NCI-H82 (cell line): Measurements from ENCODE around the gene SALL1.
A peak's percentile ranks its signal among the peaks of the same experiment; 100 is the strongest.

Experiments used
- DNase-seq: peaks from one replicate; lab custom pipeline; 2025; lab: John Stamatoyannopoulos, UW

SALL1 gene

DNA sequence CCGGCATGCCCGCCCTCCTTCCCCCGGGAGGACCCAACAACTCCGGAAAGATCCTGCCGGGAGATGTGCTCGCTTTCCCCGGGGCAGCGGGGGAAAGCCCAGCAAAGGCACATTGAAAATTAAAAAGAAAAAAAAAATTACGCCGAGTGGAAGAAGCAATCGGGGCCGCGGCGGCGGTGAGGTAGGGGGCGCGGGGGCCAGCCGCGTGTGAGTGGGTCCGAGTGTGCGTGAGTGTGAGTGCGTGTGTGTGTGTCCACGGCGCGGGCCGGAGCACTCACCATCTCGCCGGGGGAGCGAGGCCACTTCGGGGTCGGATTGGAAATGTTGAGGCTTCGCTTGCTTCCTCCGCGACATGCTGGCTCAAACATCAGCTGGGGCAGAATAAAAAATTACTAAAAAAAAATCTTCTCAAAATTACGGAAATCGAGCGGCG, at the start of gene SALL1:
Gene SALL1, minus strand, starts transcription at position 383 of the 433 bp plus-strand sequence. Its CDS starts 29 bp downstream, at position 354.
- DNase-seq, result no peak

DNA sequence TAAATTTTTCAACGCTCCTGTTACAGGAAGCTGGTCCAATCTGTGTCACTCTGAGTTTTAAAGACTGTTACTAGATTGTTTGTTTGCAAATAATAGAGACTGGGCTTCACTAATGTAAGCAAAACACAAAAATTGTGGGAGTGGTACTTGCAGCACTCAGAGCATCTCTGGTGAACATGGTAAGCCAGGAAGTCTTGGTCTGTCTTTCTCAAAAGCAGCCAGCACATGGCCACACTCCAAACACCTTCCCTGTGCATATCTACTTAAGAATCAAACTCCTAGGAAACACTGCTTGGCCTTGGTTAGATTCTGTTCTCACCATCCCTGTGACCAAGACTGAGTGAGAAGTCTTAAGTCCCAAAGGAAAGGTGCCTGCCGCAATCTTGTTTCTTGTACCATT, 49.7 kb upstream of the SALL1 start:
- no peak for DNase-seq

DNA sequence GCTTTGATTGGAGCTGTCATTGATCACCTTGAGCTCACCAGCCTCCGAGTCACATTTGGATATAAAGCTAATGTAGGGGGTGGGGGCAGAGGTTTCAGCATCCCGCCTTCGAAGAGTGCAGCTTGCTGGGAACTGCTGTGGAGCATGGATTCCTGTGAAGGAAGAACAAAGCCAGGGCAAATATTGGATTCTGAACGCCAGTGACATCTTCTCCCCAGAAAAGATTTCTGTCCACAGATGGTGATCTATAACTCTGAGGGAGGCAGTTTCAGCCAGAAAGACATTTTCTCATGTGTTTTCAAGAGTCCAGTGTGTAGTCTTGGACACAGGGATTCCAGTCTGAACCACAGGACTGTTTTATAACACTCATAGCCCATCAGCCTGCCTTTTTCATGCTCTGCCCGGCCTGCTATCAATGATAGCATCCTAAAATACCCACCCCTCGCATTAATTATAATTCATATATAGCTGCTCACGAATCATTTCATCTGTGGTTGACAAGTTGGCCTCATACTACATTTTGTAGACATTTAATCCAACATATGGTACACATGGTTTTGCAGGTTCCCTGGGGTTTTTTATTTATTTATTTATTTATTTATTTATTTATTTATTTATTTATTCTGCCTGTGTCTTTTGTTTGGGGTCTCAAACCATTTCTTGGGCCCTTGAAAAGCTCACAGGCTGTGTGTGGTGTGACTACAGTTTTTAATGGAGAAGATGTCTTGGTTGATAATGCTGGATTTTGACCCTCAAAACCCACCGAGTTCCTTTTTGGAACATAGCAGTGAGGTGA, 47.1 kb upstream of the SALL1 start:
- no peak for DNase-seq

DNA sequence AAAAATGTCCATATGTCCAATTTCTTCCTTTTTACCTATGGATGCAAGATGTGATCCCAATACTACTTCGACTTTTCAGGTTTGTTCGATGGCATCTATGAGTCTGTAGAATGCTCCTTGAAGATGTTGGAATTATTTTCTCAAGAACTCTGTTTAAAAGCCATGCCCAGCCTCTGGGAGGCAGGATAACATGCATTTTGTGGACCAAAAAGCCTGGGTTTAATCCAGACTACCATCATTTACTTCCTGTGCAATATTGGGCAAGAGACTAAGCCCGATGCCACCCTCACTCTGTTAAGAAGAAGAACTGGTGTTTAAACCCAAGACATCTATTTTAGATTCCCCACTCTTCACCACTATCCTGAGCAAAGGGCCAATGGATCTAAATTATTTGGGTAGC, 42.8 kb upstream of the SALL1 start:
- DNase-seq, result no peak

DNA sequence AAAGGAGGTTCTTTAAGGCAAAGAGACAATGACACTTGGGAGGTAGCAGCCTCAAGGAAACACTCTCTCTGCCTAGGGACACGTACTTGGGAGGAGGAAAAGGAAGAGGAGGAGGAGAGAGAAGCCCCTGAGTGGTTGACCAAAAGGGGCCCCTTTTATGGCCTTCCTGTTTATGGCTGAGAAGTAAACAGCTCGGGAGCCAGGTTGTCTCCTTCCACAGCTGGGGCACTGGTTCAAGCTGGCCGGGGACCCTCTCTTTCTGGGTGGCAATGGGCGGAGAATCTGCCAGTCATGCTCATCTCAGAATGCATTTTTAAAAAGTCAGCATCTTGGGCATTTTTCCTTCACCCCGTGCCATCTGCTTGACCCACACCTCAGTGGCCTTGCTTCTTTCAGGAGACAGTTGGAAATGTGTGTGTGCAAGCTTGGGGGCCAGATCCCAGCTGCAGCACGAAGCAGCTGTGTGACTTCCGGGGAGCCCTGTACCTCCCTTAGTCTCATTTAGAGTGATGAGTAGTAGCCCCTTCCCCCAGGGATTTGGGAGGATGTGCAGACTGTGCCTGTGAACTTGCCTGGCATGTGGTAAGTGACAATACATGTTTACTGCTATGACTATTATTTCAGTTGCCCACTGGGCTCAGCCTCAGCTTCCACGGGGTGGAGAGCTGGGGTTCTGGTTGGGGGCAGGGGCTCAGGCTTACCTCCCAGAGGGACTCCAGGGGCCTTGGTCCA, 33.8 kb upstream of the SALL1 start:
- DNase-seq, result peak; percentile 59

DNA sequence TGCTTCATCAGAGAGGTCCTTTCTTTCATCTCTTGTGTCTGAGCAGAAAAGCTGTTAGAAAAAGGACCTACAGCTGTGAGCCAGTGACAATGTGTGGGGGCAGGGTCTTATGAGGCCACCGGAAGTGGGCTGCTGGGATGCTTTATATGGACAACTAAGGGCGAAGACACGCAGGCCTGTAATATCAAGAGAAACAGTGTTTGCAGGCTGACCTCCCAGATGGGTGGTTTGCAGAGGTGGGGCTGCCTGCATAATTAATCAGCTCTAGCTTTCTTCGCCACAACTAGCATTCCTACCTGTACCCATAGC, 30.4 kb upstream of the SALL1 start:
- no peak for DNase-seq

DNA sequence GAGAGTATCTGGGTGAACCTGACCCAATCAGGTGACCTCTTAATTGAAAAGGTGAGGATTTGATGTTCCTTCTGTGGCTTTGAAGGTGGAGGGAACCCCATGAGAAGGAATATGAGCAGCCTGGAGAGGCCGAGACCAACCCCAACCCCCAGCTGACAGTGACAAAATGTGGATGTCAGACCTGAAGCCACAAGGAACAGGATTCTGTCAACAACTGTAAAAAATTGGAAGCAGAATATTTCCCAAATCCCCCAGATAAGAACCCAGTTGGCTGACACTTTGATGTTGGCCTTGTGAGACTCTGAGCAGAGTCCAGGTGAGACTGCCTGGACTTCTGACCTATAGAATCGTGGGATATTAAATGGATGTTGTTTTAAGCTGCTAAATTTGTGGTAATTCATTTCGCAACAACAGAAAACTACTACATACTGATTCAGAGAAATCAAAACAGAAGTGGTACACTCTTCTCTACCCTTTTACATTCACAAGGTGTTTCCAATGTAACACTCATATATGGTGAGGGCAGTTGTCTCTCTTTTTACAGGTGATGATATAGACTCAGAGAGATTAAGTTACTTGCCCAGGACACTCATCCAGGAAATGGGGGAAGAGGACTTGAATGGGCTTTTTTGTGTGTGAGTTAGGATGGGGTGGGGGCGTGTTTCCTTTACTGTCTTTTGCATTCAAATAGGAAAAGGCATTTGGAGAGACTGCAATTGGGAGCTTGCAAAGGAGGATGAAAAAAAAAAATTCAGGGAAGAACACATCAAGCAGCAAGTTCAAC, 29.8 kb upstream of the SALL1 start:
- no peak for DNase-seq

DNA sequence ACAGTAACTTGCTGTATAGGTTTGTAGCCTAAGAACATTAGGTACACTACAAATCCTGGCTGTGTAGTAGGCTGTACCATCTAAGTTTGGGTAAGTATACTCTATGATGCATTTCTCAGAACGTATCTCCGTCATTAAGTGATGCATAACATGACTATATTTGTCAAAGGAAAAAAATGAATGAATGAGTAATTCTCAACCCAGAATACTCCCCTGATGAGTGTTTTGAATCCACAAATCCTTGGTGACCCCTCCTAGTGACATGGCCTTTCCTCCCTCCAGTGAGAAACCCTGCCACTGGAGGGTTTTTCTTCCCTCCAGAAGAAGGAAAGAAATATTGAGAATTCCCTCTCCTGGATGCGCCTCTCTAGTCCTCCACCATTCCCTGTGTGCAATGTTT, 24.0 kb upstream of the SALL1 start:
- no peak for DNase-seq

DNA sequence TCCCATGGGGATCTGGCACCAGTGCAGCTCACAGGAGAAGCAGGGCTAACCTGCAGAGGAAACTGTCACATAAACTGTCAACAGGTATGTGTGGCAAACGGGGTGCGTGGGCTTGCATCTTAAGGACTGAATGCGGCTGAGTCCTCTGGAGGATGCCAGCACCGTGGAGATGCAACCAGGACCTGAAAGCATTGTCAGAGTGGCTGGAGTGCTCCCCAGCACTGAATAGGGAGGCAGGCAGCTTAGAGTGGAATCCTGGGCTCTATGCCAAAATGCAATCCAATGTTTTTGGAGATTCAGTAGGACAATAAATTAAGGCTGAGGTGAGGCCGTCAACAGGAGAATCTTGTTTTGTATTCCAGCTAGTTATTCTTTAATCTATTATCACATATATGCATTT, 21.3 kb upstream of the SALL1 start:
- peak; percentile 9 for DNase-seq

DNA sequence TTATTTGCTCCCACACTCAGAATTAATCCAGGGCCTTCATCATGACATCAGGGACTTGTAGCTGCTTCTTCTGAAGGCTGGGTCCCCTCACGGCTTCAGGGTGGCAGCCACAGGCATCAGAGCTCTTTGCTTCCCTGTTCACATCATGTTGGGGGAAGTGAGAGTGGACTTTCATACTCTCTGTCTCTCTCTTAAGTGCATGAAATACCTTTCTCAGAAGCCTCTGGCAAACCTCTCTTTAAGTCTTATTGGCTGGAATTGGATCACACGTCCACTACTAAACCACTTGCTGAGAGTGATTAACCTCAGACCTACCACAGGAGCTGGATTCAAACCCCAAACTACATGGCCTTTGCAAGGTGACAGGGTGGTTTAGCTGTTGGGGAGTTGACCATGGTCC, 17.7 kb upstream of the SALL1 start:
- no peak for DNase-seq

DNA sequence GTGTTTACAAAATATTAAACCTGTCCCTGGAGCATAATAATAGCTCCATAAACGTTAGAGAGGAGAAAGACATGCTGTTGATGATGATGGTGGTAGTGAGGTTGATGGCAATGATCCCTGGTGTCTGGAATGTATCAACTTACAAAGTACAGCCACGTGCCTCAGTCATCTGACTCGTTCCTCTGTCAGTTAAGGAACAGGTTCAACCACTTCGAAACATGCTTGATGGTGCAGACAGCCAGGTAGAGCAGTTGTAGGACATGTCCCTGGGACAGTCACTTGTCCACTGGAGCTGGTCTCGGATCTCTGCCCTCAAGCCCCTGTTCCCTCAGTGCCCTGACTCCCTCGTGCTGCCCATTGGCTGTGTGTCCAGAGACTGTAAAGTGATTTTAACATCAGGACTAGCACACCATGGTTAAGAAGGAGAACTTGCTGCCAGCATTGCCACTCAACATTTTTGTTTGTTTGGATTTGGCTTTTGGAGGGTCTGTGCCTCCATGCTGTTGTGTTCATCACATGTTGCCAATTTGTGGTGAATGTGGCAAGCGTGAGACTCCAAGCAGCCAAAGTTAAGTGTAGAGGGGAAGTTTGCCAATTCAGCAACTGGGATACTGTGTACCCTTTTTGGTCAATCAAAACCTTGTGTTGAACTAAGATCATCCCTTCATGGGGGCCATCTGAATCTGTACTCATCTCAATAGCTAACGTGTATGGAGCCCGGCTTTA, 16.3 kb upstream of the SALL1 start:
- DNase-seq, result no peak

DNA sequence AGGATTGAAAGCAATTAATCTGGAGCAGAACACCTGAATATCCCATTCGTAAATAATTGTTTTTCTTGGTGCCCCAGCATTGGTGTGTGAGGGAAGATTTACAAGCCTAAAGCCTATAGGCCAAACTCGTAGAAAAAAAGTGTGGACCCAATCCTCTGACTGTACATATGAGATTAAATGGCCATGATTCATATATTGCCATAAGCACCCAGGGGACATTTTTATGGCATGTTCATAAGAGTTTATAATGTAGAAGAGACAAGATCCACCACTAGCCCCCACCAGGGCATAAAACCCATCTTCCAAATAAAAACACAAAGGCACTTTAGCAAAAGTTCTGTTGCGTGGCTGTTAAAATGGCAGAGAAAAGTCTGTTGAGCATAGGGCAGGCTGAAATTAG, 15.5 kb upstream of the SALL1 start:
- no peak for DNase-seq

DNA sequence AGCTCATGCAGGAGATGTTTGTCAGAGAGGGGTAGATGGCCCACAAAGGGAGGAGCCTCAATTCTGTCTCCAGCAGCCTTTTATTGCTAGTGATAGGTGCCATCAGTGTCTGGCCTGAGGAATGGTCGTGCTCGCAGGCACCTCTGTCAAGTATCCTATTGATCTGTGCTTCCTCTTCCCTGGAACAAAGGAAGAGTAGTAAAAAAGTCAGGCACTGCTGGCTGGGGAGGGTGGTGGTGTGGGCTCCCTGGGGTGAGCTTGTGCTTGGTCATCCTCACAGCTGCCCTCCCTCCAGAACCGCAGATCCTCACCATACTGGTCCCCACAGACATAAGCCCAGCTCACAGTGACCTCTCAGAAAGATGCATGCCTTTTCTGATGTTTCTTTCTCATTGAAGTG, 15.0 kb upstream of the SALL1 start:
- no peak for DNase-seq

DNA sequence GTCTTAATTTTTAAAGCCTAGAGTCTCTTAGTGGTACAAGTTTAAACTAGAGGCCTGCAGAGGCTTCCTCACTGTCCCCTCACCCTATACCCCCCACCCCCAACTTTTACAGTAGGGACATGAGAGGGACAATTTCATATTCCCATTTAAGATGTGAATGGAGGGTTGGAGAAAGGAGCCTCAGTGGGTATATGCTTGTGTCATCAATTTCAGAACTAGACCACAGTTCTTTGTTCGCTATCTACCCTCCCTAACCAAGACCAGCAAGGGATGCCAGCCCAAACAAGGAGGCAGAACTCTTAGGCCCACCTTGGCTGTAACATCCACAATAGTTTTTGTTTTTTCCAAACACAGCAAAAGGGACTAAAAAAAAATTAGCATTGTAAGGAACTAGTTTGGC, 14.0 kb upstream of the SALL1 start:
- DNase-seq, result no peak

DNA sequence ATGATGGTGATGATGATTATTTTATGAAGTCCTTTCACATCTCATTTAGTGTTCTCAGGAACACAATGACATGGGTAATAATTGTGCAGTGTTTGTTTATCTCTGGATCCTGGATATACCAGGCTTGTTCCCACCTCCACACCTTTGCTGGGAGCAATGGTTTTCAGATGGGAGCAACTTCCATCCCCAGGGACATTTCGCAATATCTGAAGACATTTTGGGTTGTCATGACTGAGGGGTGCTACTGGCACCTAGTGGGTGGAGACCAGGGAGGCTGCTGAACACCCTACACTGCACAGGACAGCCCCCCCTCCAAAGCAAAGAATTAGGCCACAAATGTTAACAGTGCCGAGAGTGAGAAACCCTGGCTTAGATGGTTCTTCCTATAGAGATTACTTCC, 13.5 kb upstream of the SALL1 start:
- DNase-seq, result no peak

DNA sequence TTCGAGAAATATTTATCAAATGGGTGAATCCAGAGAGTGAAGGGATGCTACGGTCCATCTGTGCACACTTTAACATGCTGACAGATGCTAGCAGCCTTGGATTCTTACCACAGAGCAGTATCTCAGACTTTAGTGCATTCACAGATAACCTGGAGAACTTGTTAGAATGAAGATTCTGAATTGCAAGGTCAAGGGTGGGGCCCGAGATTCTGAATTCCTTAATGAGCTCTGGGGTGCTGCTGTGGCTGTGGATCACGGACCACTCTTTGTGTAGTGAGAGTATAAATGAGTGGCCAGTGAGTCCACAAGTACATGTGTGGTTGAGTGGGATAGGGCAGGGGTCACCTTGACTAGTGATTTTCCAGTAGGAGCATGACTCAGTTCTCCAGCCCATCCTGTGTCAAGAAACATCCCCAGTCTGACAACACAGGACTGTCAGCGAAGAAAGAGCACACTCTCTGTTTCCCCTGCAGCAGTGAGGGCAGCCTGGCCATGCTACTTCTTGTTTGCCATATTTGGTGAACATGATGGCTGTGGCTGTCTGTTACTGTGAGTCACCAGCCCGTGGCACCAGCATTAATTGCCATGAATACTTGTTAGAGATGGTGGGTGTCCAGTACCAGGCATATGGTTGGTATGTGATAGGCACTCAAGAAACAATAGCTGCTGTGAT, 13.0 kb upstream of the SALL1 start:
- DNase-seq, result peak; percentile 10

DNA sequence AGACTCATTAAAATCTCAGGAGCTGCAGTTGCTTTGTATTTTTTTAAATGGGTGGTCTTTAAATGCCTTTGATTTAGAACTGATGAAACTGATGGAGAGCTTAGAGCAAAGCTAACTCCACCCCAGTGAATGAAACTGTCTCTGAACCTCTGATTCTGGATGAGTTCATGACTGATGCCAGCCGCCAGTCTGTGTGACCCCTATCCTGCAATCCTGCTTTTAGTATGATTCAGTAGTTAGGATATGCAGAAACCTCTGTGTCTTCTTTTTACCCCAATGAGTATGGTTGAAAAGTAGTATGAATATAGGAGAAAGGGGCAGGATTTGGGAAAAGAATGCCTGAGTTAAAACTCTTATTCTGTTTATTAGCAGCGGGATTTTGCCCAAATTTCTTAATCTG, 12.3 kb upstream of the SALL1 start:
- DNase-seq, result no peak

DNA sequence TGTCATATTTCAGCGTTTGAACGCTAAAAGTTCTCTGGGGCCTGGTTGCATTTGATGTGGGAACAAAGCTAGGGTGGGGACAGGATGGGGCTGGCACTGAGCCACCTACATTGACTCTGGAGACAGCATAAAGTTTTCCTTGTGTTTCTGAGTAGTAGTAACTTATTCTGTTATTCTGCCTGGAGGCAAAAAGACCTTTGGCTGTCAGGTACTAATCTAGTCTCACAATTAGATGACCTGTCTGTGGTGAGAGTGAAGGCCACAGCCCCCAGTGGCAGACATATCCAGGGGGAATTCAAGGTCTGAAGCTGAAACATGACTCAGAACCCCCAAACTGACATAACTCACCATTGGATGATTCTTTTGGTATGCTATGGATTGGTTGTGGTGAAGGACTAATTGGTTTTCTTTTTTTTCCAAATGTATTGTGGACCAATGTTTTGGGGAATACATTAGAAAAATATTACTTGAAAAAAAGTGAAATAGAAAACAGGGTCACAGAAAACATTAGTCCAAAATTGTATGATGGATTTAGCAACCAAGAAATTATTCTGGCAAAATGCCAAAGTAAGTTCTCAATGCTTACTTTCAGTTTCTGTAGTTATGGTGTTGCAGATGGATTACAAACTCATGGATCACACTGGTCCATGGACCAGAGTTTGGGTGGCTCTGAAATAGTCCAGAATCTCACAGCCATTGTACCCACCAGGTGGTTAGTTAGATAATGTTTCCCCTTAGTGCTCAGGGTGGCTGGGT, 10.5 kb upstream of the SALL1 start:
- no peak for DNase-seq

DNA sequence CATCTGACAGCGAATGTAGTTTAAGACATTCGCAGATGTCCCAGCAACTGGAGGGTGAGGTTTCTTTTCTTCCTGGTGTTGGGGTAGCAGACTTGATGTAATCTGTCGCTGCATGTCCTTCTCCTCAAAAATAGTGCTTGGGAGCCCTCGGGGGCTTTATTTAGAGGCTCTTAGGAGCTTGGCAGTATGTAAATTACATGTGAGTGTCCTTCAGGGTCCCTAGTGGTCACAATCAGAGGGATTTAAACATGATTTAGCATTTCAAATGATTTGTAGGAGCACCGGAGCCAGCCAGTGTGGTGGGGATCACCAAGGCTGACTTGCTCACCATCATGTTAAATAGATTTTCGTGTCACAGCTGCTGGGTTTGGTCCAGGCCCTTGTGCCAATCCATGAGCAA, 8.8 kb upstream of the SALL1 start:
- DNase-seq, result peak; percentile 32

DNA sequence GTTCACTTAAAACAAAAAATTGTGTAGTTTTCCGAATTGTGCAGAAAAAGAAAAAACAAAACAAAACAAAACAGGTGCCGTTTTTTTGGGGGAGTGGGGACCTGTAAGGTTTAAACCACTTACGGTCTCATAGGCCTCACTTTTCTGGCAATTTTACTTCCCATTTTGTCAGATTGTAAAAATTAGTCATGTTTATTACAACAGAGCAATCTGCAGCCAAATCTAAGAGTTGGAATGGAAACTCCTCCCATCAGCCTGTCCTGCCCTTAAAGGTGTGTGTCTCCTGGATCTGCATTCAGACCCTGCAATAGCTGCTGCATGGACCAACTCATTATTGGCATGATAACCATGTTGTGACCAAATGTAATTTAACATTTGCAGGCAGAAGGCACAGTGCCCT, 8.2 kb upstream of the SALL1 start:
- DNase-seq, result no peak

DNA sequence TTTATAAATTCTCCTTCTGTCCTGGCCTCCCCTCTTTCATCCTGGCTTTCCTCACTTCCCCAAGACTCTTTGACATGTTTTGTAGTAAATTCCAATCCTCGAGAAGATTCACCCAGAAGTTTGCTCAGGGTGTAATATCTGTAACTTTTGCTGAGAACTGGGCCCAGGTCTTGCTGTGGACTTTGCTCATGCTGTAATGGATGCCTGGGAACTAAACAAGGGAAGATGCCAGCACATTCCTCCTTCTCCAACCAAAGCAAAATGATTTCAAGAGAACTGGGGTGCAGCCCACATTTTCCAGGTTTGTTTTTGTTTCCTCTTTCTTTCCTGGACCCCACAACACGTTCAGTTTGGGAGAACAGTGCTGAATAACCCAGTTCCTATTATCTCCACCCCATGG, 6.6 kb upstream of the SALL1 start:
- DNase-seq, result no peak
